Transverse colon (tissue), 4 donors: ENCODE data around the gene TMPO. TPM values are rescaled to one million over a fixed set of nuclear protein-coding genes. Genes with fewer than 3 reads are reported as not detected.

ENCODE experiments used
- DNase-seq: peaks from one replicate; pipeline ENCODE4 v3.0.0-alpha.2; 2019
- H3K27ac ChIP-seq, 4 donors: fragments of 200-600 bp; sonication (generic); 2 replicates each; pipeline ENCODE4 v1.5.1; 2016 to 2018; ENCODE audit warnings: inconsistent platforms in 4 of 4
- H3K27me3 ChIP-seq: fragments of 200-600 bp; sonication (generic); 2 replicates; pipeline ENCODE4 v1.5.1; 2017; ENCODE audit warnings: inconsistent platforms
- H3K36me3 ChIP-seq, 4 donors: fragments of 200-600 bp; sonication (generic); 2 replicates each; pipeline ENCODE4 v1.5.1; 2017 to 2019; ENCODE audit warnings: inconsistent platforms in 4 of 4
- H3K4me1 ChIP-seq, 4 donors: fragments of 200-600 bp; sonication (generic); 2 replicates each; pipeline ENCODE4 v1.5.1; 2017 to 2020; ENCODE audit warnings: inconsistent platforms in 4 of 4
- H3K4me3 ChIP-seq, 4 donors: fragments of 200-600 bp; sonication (generic); 1 replicate in 1 of 4; 2 replicates in 3 of 4; pipeline versions ENCODE4 v1.5.1 to v1.6.1; 2017 to 2019; ENCODE audit warnings: inconsistent platforms in 4 of 4
- H3K9me3 ChIP-seq, 2 donors: fragments of 200-600 bp; sonication (generic); 2 replicates each; pipeline ENCODE4 v1.5.1; 2017 to 2019; ENCODE audit warnings: inconsistent platforms in 2 of 2
- EP300 ChIP-seq: sonication (generic); formaldehyde crosslinking; IDR thresholded peaks from one replicate; pipeline ENCODE4 v1.6.1; 2017; ENCODE audit warnings: antibody characterized with exemption, low read depth
- POLR2A ChIP-seq: fragments of 450-650 bp; IDR thresholded peaks from one replicate; pipeline ENCODE4 v1.6.1; 2016; ENCODE audit warnings: antibody characterized with exemption, mild to moderate bottlenecking, moderate library complexity
- POLR2AphosphoS5 ChIP-seq, 3 donors: sonication (generic); formaldehyde crosslinking; IDR thresholded peaks; one replicate each; pipeline ENCODE4 v1.6.1; 2016; ENCODE audit warnings: antibody characterized with exemption in 3 of 3
- WGBS, 2 donors: methylation state at CpG; one replicate each; pipeline ENCODE4 v1.1.5; 2018; ENCODE audit warnings: low coverage in 1 of 2; 5-methylcytosine and 5-hydroxymethylcytosine counted together
- in situ Hi-C, 4 donors: fragments of 200-750 bp; cut with MboI; loops; one replicate each; pipeline versions ENCODE4 v1.15.0 to v1.15.1; 2017; ENCODE audit warnings: low sequenced_read_pairs in 3 of 4, low pct_ligation_motif_present in 1 of 4, low pct_unique_long_range_greater_than_20kb in 1 of 4
- intact Hi-C: fragments of 100-400 bp; cut with DNase I; formaldehyde crosslinking; loops from one replicate; pipeline ENCODE4 v1.15.1; 2023; ENCODE audit warnings: low total_unique reads
- total RNA-seq, 4 donors: library from RNA; depleted of rRNA; stranded (reverse); fragments of >200 nt; gene quantifications; one replicate each; pipeline ENCODE4 v1.1.0, GENCODE V29; 2016
- TF ChIP-seq, protein P1 (sequence below), 5 experiments: fragments of 200-600 bp in 3 of 5; fragments of 450-650 bp in 2 of 5; sonication (generic) in 3 of 5; IDR thresholded peaks; 1 replicate in 2 of 5; 2 replicates in 3 of 5; pipeline ENCODE4 v1.5.1; 2016 to 2017; ENCODE audit warnings: antibody characterized with exemption in 5 of 5, inconsistent platforms in 3 of 5, mild to moderate bottlenecking in 2 of 5, moderate library complexity in 1 of 5

Gene TMPO
- total RNA-seq, 4 donors from 2014 or later = 57.8 to 164 (median 89.0) TPM

DNA sequence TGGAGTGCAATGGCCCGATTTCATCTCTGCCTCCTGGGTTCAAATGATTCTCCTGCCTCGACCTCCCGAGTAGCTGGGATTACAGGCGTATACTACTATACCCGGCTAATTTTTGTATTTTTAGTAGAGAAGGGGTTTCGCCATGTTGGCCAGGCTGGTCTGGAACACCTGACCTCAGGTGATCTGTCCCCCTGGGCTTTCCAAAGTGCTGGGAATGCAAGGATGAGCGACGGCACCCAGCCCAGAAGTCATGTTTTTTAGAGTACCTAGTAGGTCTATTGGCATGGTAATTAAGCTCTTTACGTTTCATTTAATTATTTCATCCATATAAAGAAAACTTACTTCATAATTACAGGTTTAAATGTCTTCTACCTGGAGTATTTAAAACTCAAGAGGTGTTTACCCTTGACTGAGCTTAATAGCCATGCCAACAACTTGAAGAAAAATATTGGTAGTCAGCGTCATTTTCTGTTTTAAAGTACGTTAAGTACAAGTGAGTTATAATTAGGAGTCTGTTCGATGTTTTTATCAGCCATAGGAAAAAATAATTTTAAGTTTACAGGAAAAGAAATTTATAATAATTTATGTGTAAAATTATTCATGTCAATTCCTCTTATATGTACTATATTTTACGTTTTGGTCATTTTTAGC is 4.0 kb downstream of the TMPO start:
- Histone ChIP-seq H3K27me3 (no peaks in the 10 kb centered on the region), H3K4me3 (no peak overlapping the region), H3K9me3 (no peaks in the 10 kb centered on the region), H3K4me1 (peaks cover 15 to 50% (median 27%) of the 10 kb centered on the region in 4 donors), H3K36me3 (peaks cover 0 to 11% (median 2%) of the 10 kb centered on the region in 4 donors), H3K27ac (no peak overlapping the region)
- in situ Hi-C loops = loop anchor here in 1 of 4 donors (10.0 kb wide), 1 partner anchor 95 kb away; no protein-coding TSS in a partner anchor
- TF ChIP-seq, protein P1, sequence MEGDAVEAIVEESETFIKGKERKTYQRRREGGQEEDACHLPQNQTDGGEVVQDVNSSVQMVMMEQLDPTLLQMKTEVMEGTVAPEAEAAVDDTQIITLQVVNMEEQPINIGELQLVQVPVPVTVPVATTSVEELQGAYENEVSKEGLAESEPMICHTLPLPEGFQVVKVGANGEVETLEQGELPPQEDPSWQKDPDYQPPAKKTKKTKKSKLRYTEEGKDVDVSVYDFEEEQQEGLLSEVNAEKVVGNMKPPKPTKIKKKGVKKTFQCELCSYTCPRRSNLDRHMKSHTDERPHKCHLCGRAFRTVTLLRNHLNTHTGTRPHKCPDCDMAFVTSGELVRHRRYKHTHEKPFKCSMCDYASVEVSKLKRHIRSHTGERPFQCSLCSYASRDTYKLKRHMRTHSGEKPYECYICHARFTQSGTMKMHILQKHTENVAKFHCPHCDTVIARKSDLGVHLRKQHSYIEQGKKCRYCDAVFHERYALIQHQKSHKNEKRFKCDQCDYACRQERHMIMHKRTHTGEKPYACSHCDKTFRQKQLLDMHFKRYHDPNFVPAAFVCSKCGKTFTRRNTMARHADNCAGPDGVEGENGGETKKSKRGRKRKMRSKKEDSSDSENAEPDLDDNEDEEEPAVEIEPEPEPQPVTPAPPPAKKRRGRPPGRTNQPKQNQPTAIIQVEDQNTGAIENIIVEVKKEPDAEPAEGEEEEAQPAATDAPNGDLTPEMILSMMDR (IDR thresholded peaks at IDR 0.05) = no peak
- no peak for TF ChIP-seq EP300
- no peak for TF ChIP-seq POLR2A
- no peak for TF ChIP-seq POLR2AphosphoS5 (IDR thresholded peaks at IDR 0.05)
- DNase-seq = no peak
- intact Hi-C loops = loop anchor here (5.0 kb wide), 1 partner anchor 92 kb away; no protein-coding TSS in a partner anchor
- WGBS, 2 donors = 65 to 72% methylated on average over 7 to 13 of the region's 13 CpGs

DNA sequence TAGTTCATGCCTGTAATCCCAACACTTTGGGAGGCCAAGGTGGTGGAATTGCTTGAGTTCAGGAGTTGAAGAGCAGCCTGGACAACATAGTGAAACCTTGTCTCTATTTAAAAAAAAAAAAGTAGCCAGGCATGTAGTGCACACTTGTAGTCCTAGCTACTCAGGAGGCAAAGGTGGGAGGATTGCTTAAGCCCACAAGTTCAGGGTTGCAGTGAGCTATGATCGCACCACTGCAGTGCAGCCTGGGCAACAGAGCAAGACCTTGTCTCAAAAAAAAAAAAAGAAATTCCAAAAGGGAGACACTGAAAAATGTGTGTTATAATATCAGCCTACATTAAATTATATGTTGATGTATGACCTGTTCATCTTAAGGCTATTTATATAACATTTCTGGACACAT is 14.7 kb downstream of the TMPO start:
- WGBS, 2 donors = 95 to 100% methylated on average over 1 of the region's 1 CpG
- Histone ChIP-seq H3K36me3 (peaks cover 0 to 39% (median 2%) of the 10 kb centered on the region in 4 donors), H3K27me3 (no peaks in the 10 kb centered on the region), H3K4me3 (no peak overlapping the region), H3K9me3 (no peaks in the 10 kb centered on the region), H3K27ac (no peak overlapping the region), H3K4me1 (peaks cover 0 to 10% (median 2%) of the 10 kb centered on the region in 4 donors)
- DNase-seq = no peak
- TF ChIP-seq POLR2A (no peak), POLR2AphosphoS5 (IDR thresholded peaks at IDR 0.05) (no peak), EP300 (no peak)
- TF ChIP-seq, protein P1 (IDR thresholded peaks at IDR 0.05) = no peak
- intact Hi-C loops (no loop called here), in situ Hi-C loops (no loop called here)

DNA sequence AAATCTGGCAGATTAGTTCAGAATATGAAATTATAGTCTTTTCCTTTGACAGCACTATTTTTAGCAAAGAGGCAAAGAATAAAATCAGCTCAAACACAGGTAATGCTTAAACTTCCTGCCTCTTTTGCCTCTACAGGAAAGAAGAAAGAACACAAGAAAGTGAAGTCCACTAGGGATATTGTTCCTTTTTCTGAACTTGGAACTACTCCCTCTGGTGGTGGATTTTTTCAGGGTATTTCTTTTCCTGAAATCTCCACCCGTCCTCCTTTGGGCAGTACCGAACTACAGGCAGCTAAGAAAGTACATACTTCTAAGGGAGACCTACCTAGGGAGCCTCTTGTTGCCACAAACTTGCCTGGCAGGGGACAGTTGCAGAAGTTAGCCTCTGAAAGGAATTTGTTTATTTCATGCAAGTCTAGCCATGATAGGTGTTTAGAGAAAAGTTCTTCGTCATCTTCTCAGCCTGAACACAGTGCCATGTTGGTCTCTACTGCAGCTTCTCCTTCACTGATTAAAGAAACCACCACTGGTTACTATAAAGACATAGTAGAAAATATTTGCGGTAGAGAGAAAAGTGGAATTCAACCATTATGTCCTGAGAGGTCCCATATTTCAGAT is 17.4 kb downstream of the TMPO start:
- no peak for DNase-seq
- WGBS, 2 donors = 53 to 55% methylated on average over 3 to 4 of the region's 4 CpGs
- in situ Hi-C loops (no loop called here), intact Hi-C loops (no loop called here)
- Histone ChIP-seq H3K9me3 (no peaks in the 10 kb centered on the region), H3K27ac (no peak overlapping the region), H3K36me3 (peaks cover 0 to 57% (median 2%) of the 10 kb centered on the region in 4 donors), H3K4me1 (peaks cover 0 to 3% (median 0%) of the 10 kb centered on the region in 4 donors), H3K4me3 (no peak overlapping the region), H3K27me3 (no peaks in the 10 kb centered on the region)
- no peak for TF ChIP-seq POLR2A
- TF ChIP-seq, protein P1 (IDR thresholded peaks at IDR 0.05) = peak; percentile 62 to 68 (median 68)

DNA sequence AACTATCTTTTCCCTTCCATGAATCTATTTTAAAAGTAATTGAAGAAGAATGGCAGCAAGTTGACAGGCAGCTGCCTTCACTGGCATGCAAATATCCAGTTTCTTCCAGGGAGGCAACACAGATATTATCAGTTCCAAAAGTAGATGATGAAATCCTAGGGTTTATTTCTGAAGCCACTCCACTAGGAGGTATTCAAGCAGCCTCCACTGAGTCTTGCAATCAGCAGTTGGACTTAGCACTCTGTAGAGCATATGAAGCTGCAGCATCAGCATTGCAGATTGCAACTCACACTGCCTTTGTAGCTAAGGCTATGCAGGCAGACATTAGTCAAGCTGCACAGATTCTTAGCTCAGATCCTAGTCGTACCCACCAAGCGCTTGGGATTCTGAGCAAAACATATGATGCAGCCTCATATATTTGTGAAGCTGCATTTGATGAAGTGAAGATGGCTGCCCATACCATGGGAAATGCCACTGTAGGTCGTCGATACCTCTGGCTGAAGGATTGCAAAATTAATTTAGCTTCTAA is 18.4 kb downstream of the TMPO start:
- 80 to 94% methylated on average over 1 to 4 of the region's 4 CpGs for WGBS, 2 donors

More for the DNA sequence above, 18.4 kb downstream of the TMPO start:
- no peak overlapping the region for H3K4me3 ChIP-seq
- H3K27me3 ChIP-seq = no peaks in the 10 kb centered on the region
- no peaks in the 10 kb centered on the region for H3K9me3 ChIP-seq
- TF ChIP-seq, protein P1 (IDR thresholded peaks at IDR 0.05) = no peak
- TF ChIP-seq POLR2AphosphoS5 (IDR thresholded peaks at IDR 0.05) = no peak
- TF ChIP-seq EP300 = no peak
- TF ChIP-seq POLR2A = no peak
- no peak overlapping the region for H3K27ac ChIP-seq
- peaks cover 0 to 3% (median 0%) of the 10 kb centered on the region in 4 donors for H3K4me1 ChIP-seq
- no peak for DNase-seq
- H3K36me3 ChIP-seq = peaks cover 0 to 53% (median 2%) of the 10 kb centered on the region in 4 donors
- in situ Hi-C loops = no loop called here
- intact Hi-C loops = no loop called here
